ENCODE results near the gene BTG1. TPM values are rescaled to one million over a fixed set of nuclear protein-coding genes. Genes with fewer than 3 reads are reported as not detected.

Gene BTG1
- total RNA-seq, 1 experiment from 2014 or later, result 26.7 TPM

DNA sequence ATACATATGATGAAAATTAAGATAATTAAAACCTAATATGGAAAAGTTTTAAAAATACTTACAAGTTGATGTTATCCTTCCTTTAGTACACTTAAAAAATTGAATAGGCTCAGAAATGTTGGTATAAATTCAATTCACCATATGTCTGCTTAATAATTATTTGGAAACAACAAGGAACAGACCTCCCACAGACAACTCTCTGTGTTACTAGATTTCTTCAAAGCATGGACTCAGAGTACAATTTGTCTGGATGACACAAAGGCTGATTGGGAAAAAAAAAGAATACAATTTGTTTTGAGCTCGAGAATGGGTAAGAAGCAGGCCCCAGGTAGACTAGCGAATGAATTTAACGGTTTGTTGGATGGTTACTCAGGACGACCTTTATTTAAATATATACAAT lies 48.9 kb upstream of the BTG1 start (continued):
- TF ChIP-seq KAT7 (CRISPR knock-in tag; IDR thresholded peaks at IDR 0.05; ENCODE audit: borderline replicate concordance), result no peak
- TF ChIP-seq ZNF671 (CRISPR knock-in tag; IDR thresholded peaks at IDR 0.05), result no peak
- no peak for TF ChIP-seq MXD4 (CRISPR knock-in tag; IDR thresholded peaks at IDR 0.05; ENCODE audit: borderline replicate concordance)
- no peak for TF ChIP-seq ZNF423 (CRISPR knock-in tag; IDR thresholded peaks at IDR 0.05)
- no peak for TF ChIP-seq SOX15 (CRISPR knock-in tag; IDR thresholded peaks at IDR 0.05)
- TF ChIP-seq GTF2I (CRISPR knock-in tag; conservative IDR thresholded peaks at IDR 0.05), result no peak
- no peak for TF ChIP-seq RORB (CRISPR knock-in tag; IDR thresholded peaks at IDR 0.05)
- no peak for TF ChIP-seq ZBTB21 (CRISPR knock-in tag; IDR thresholded peaks at IDR 0.05; ENCODE audit: borderline replicate concordance)
- no peak for TF ChIP-seq NR3C1 (CRISPR knock-in tag; conservative IDR thresholded peaks at IDR 0.05; ENCODE audit: low read depth)
- TF ChIP-seq GRHL2 (CRISPR knock-in tag; IDR thresholded peaks at IDR 0.05; ENCODE audit: insufficient replicate concordance, severe bottlenecking), result no peak

DNA sequence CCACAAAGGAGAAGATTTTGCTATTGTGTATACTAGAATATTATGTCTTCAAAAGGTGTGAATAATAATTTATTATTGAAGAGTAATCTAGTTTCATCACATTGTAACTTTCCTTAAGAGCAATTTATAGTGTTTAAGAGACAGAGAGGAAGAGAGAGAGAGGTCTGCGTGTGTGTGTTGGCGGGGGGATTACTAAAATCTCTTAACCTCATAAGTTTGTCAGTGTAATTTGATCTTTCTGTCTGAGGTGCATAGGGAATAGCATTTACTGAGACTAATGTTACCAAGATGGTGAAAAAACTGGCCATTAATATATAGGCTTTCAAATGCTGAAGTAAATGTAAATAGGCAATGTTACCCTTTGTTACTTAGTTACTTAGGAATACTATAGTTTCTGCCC lies 48.2 kb upstream of the BTG1 start:
- POLR2A ChIA-PET, result no interaction called here
- H3K36me3 Mint-ChIP-seq, result peaks cover 6% of the 10 kb centered on the region; the same call in 1 of the 2 replicates
- H3K9me3 Mint-ChIP-seq, result peaks cover 17% of the 10 kb centered on the region
- ATAC-seq (no peak), DNase-seq (ENCODE audit: low spot score) (no peak)
- no peak for TF ChIP-seq ATF1 (CRISPR knock-in tag; IDR thresholded peaks at IDR 0.05)
- TF ChIP-seq, protein P1, sequence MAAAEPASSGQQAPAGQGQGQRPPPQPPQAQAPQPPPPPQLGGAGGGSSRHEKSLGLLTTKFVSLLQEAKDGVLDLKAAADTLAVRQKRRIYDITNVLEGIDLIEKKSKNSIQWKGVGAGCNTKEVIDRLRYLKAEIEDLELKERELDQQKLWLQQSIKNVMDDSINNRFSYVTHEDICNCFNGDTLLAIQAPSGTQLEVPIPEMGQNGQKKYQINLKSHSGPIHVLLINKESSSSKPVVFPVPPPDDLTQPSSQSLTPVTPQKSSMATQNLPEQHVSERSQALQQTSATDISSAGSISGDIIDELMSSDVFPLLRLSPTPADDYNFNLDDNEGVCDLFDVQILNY (CRISPR knock-in tag; IDR thresholded peaks at IDR 0.05), result no peak
- no peak for TF ChIP-seq IRF2 (CRISPR knock-in tag; IDR thresholded peaks at IDR 0.05; ENCODE audit: borderline replicate concordance, low read depth)
- TF ChIP-seq, protein P2, sequence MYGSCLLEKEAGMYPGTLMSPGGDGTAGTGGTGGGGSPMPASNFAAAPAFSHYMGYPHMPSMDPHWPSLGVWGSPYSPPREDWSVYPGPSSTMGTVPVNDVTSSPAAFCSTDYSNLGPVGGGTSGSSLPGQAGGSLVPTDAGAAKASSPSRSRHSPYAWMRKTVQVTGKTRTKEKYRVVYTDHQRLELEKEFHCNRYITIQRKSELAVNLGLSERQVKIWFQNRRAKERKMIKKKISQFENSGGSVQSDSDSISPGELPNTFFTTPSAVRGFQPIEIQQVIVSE (CRISPR knock-in tag; IDR thresholded peaks at IDR 0.05; ENCODE audit: borderline replicate concordance), result no peak
- no peak for TF ChIP-seq GABPB1 (CRISPR knock-in tag; IDR thresholded peaks at IDR 0.05)
- TF ChIP-seq ELF4 (CRISPR knock-in tag; IDR thresholded peaks at IDR 0.05; ENCODE audit: low read depth), result no peak
- no peak for TF ChIP-seq ETV6 (CRISPR knock-in tag; IDR thresholded peaks at IDR 0.05)
- TF ChIP-seq, protein P3, sequence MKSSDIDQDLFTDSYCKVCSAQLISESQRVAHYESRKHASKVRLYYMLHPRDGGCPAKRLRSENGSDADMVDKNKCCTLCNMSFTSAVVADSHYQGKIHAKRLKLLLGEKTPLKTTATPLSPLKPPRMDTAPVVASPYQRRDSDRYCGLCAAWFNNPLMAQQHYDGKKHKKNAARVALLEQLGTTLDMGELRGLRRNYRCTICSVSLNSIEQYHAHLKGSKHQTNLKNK (CRISPR knock-in tag; IDR thresholded peaks at IDR 0.05), result no peak
- TF ChIP-seq, protein P4, sequence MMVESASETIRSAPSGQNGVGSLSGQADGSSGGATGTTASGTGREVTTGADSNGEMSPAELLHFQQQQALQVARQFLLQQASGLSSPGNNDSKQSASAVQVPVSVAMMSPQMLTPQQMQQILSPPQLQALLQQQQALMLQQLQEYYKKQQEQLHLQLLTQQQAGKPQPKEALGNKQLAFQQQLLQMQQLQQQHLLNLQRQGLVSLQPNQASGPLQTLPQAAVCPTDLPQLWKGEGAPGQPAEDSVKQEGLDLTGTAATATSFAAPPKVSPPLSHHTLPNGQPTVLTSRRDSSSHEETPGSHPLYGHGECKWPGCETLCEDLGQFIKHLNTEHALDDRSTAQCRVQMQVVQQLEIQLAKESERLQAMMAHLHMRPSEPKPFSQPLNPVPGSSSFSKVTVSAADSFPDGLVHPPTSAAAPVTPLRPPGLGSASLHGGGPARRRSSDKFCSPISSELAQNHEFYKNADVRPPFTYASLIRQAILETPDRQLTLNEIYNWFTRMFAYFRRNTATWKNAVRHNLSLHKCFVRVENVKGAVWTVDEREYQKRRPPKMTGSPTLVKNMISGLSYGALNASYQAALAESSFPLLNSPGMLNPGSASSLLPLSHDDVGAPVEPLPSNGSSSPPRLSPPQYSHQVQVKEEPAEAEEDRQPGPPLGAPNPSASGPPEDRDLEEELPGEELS (CRISPR knock-in tag; IDR thresholded peaks at IDR 0.05), result no peak
- no peak for TF ChIP-seq OVOL2 (CRISPR knock-in tag; IDR thresholded peaks at IDR 0.05; ENCODE audit: borderline replicate concordance)
- TF ChIP-seq, protein P5, sequence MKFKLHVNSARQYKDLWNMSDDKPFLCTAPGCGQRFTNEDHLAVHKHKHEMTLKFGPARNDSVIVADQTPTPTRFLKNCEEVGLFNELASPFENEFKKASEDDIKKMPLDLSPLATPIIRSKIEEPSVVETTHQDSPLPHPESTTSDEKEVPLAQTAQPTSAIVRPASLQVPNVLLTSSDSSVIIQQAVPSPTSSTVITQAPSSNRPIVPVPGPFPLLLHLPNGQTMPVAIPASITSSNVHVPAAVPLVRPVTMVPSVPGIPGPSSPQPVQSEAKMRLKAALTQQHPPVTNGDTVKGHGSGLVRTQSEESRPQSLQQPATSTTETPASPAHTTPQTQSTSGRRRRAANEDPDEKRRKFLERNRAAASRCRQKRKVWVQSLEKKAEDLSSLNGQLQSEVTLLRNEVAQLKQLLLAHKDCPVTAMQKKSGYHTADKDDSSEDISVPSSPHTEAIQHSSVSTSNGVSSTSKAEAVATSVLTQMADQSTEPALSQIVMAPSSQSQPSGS (CRISPR knock-in tag; IDR thresholded peaks at IDR 0.05; ENCODE audit: borderline replicate concordance, low read depth), result no peak
- no peak for TF ChIP-seq ZNF671 (CRISPR knock-in tag; IDR thresholded peaks at IDR 0.05)
- no peaks in the 10 kb centered on the region for H3K27me3 Mint-ChIP-seq (ENCODE audit: low read depth)
- CTCF ChIA-PET, result no interaction called here
- H3K27ac Mint-ChIP-seq, result no peak overlapping the region
- H3K4me1 Mint-ChIP-seq, result peaks cover 14% of the 10 kb centered on the region
- H3K4me3 Mint-ChIP-seq, result no peak overlapping the region
